Upper lobe of left lung (tissue), 6 donors: ENCODE results near the gene OSBPL2. TPM values are rescaled to one million over a fixed set of nuclear protein-coding genes. Genes with fewer than 3 reads are reported as not detected.

ENCODE experiments used
- ATAC-seq, 2 donors: fragments of 200-7000 bp; cut with Tn5 transposase; one replicate each; pipeline ENCODE4 v1.9.1; 2022; ENCODE audit warnings: mild to moderate bottlenecking in 2 of 2, moderate library complexity in 2 of 2; ENCODE audit not compliant: low FRiP score in 2 of 2
- DNase-seq, 2 donors: peaks; one replicate each; pipeline ENCODE4 v3.0.0-alpha.2; 2019 to 2020
- H3K27ac ChIP-seq, 4 donors: fragments of 200-600 bp; sonication (generic); one replicate each; pipeline ENCODE4 v1.5.1; 2016 to 2019
- H3K27me3 ChIP-seq, 4 donors: fragments of 200-600 bp; sonication (generic); one replicate each; pipeline ENCODE4 v1.5.1; 2017 to 2019
- H3K36me3 ChIP-seq, 4 donors: fragments of 200-600 bp; sonication (generic); one replicate each; pipeline ENCODE4 v1.5.1; 2016 to 2019
- H3K4me1 ChIP-seq, 4 donors: fragments of 200-600 bp; sonication (generic); one replicate each; pipeline ENCODE4 v1.5.1; 2018 to 2019
- H3K4me3 ChIP-seq, 4 donors: fragments of 200-600 bp; sonication (generic); one replicate each; pipeline ENCODE4 v1.5.1; 2017 to 2019; ENCODE audit warnings: mild to moderate bottlenecking in 2 of 4, moderate library complexity in 1 of 4
- H3K9me3 ChIP-seq, 4 donors: fragments of 200-600 bp; sonication (generic); one replicate each; pipeline ENCODE4 v1.5.1; 2018 to 2019
- CTCF ChIP-seq, 6 experiments: fragments of 450-650 bp in 4 of 6; fragments of 200-600 bp in 2 of 6; sonication (generic) in 2 of 6; IDR thresholded peaks; one replicate each; pipeline ENCODE4 v1.5.1; 2016 to 2019; ENCODE audit warnings: antibody characterized with exemption in 6 of 6
- EP300 ChIP-seq, 4 donors: sonication (generic); formaldehyde crosslinking; IDR thresholded peaks; one replicate each; pipeline ENCODE4 v1.5.1; 2017; ENCODE audit warnings: antibody characterized with exemption in 4 of 4, control low read depth in 2 of 4
- POLR2A ChIP-seq, 4 donors: fragments of 450-650 bp; IDR thresholded peaks; one replicate each; pipeline ENCODE4 v1.5.1; 2016 to 2017; ENCODE audit warnings: antibody characterized with exemption in 4 of 4, mild to moderate bottlenecking in 2 of 4
- POLR2AphosphoS5 ChIP-seq, 2 donors: sonication (generic); formaldehyde crosslinking; IDR thresholded peaks; one replicate each; pipeline ENCODE4 v1.5.1; 2017; ENCODE audit warnings: antibody characterized with exemption in 2 of 2
- WGBS, 2 donors: methylation state at CpG; one replicate each; pipeline ENCODE4 v1.1.5; 2017 to 2018; 5-methylcytosine and 5-hydroxymethylcytosine counted together
- total RNA-seq, 6 donors: library from RNA; depleted of rRNA in 4 of 6; stranded (reverse); fragments of >200 nt in 4 of 6; gene quantifications; one replicate each; pipeline versions ENCODE4 v1.1.0 to v1.2.1, GENCODE V29; 2016 to 2021
- donor health status: DM: no; HTN: no; CAD: no; lungs with moderate emphysema.
- donor health status: DM: no; HTN: yes; CAD: no; lungs with severe emphysema.

OSBPL2 gene
- total RNA-seq, 6 donors from 2014 or later: 35.7 to 65.0 (median 48.0) TPM

GRCh38 chr20:62300319-62300718 is 62.0 kb downstream of the OSBPL2 start:
- WGBS, 2 donors: 80% methylated on average over 10 to 11 of the region's 11 CpGs
- no peak for TF ChIP-seq POLR2A (IDR thresholded peaks at IDR 0.05)
- Histone ChIP-seq H3K4me3 (no peak overlapping the region), H3K27ac (no peak overlapping the region), H3K36me3 (peaks cover 5 to 47% (median 20%) of the 10 kb centered on the region in 4 donors), H3K9me3 (no peaks in the 10 kb centered on the region), H3K27me3 (no peaks in the 10 kb centered on the region), H3K4me1 (peaks cover 17 to 30% (median 20%) of the 10 kb centered on the region in 4 donors)
- ATAC-seq: no peak
- DNase-seq: no peak

GRCh38 chr20:62301111-62301668 is 62.9 kb downstream of the OSBPL2 start:
- peak overlapping the region in 2 of 4 donors; percentile 97 for H3K27ac ChIP-seq
- no peak overlapping the region for H3K4me3 ChIP-seq
- ATAC-seq (no peak), DNase-seq (no peak)
- 90% methylated on average over 11 of the region's 11 CpGs for WGBS, 2 donors
- H3K36me3 ChIP-seq: peaks cover 7 to 47% (median 20%) of the 10 kb centered on the region in 4 donors
- TF ChIP-seq CTCF (IDR thresholded peaks at IDR 0.05): no peak
- TF ChIP-seq POLR2AphosphoS5 (IDR thresholded peaks at IDR 0.05): no peak
- TF ChIP-seq POLR2A (IDR thresholded peaks at IDR 0.05): no peak
- no peak for TF ChIP-seq EP300 (IDR thresholded peaks at IDR 0.05)
- H3K27me3 ChIP-seq: no peaks in the 10 kb centered on the region
- no peaks in the 10 kb centered on the region for H3K9me3 ChIP-seq
- H3K4me1 ChIP-seq: peaks cover 22 to 38% (median 26%) of the 10 kb centered on the region in 4 donors

- peak; percentile 83 to 87 for ATAC-seq
- peak overlapping the region; percentile 57 to 99 (median 90) for H3K4me3 ChIP-seq
- TF ChIP-seq POLR2AphosphoS5 (IDR thresholded peaks at IDR 0.05) (peak; percentile 70), EP300 (IDR thresholded peaks at IDR 0.05) (no peak), POLR2A (IDR thresholded peaks at IDR 0.05) (peak in 1 of 4 donors; percentile 33), CTCF (IDR thresholded peaks at IDR 0.05) (peak; percentile 87 to 95 (median 91))
- H3K36me3 ChIP-seq: peaks cover 10 to 47% (median 24%) of the 10 kb centered on the region in 4 donors
- H3K9me3 ChIP-seq: no peaks in the 10 kb centered on the region
- 2 to 3% methylated on average over 6 to 23 of the region's 24 CpGs for WGBS, 2 donors
- peak; percentile 88 to 95 for DNase-seq
- peak overlapping the region; percentile 97 to 99 (median 98) for H3K27ac ChIP-seq
- peaks cover 22 to 41% (median 26%) of the 10 kb centered on the region in 4 donors for H3K4me1 ChIP-seq
- no peaks in the 10 kb centered on the region for H3K27me3 ChIP-seq
Observed at GRCh38 chr20:62301773-62302340, 63.5 kb downstream of the OSBPL2 start.

- H3K27me3 ChIP-seq: no peaks in the 10 kb centered on the region
- H3K9me3 ChIP-seq: no peaks in the 10 kb centered on the region
- DNase-seq (peak; percentile 97 to 99), ATAC-seq (peak; percentile 94 to 96)
- peak within 1 kb of the TSS; percentile 97 to 99 (median 98) for H3K27ac ChIP-seq
- peak within 1 kb of the TSS; percentile 57 to 99 (median 90) for H3K4me3 ChIP-seq
- H3K36me3 ChIP-seq: peaks cover 17 to 49% (median 28%) of the 10 kb centered on the region in 4 donors
- 0% methylated on average over 17 of the region's 81 CpGs; no CpG with 5 or more reads in 1 of the 2 donors for WGBS, 2 donors
- TF ChIP-seq EP300 (IDR thresholded peaks at IDR 0.05) (no peak), CTCF (IDR thresholded peaks at IDR 0.05) (peak; percentile 96 to 99 (median 99)), POLR2A (IDR thresholded peaks at IDR 0.05) (peak in 2 of 4 donors; percentile 34 to 83), POLR2AphosphoS5 (IDR thresholded peaks at IDR 0.05) (peak; percentile 80 to 82)
- H3K4me1 ChIP-seq: peaks cover 22 to 41% (median 26%) of the 10 kb centered on the region in 4 donors
Observed at GRCh38 chr20:62302341-62303061, 64.2 kb downstream of the OSBPL2 start, which contains the start of gene ADRM1. ADRM1 (plus strand) TSS chr20:62302997; CDS start chr20:62303569, 572 bp downstream.

GRCh38 chr20:62303062-62303339 is 64.7 kb downstream of the OSBPL2 start:
- no peaks in the 10 kb centered on the region for H3K9me3 ChIP-seq
- 0% methylated on average over 11 of the region's 39 CpGs; no CpG with 5 or more reads in 1 of the 2 donors for WGBS, 2 donors
- peak overlapping the region; percentile 97 to 99 (median 98) for H3K27ac ChIP-seq
- H3K4me3 ChIP-seq: peak overlapping the region; percentile 56 to 99 (median 90)
- ATAC-seq: no peak
- TF ChIP-seq EP300 (IDR thresholded peaks at IDR 0.05) (no peak), POLR2A (IDR thresholded peaks at IDR 0.05) (no peak), CTCF (IDR thresholded peaks at IDR 0.05) (no peak), POLR2AphosphoS5 (IDR thresholded peaks at IDR 0.05) (no peak)
- DNase-seq: no peak
- peaks cover 22 to 49% (median 33%) of the 10 kb centered on the region in 4 donors for H3K36me3 ChIP-seq
- peaks cover 22 to 41% (median 26%) of the 10 kb centered on the region in 4 donors for H3K4me1 ChIP-seq
- no peaks in the 10 kb centered on the region for H3K27me3 ChIP-seq
